Liver (tissue), 9 donors: ENCODE results near the gene KRT31. TPM values are rescaled to one million over a fixed set of nuclear protein-coding genes. Genes with fewer than 3 reads are reported as not detected.

Experiments
- DNase-seq: peaks from one replicate; pipeline ENCODE4 v3.0.0-alpha.2; 2017; ENCODE audit warnings: low spot score
- H3K27ac ChIP-seq, 2 donors: one replicate each; pipeline ENCODE4 v1.7.0; 2013; ENCODE audit warnings: inconsistent platforms in 2 of 2, low read length in 2 of 2, control low read depth in 1 of 2, low read depth in 1 of 2, mild to moderate bottlenecking in 1 of 2
- H3K27me3 ChIP-seq, 4 donors: one replicate each; pipeline versions ENCODE4 v1.6.1 to v1.7.0; 2013; ENCODE audit warnings: low read length in 3 of 4, inconsistent platforms in 1 of 4, mild to moderate bottlenecking in 1 of 4, moderate library complexity in 1 of 4; ENCODE audit not compliant: control insufficient read depth in 4 of 4, insufficient read depth in 4 of 4
- H3K36me3 ChIP-seq, 4 donors: one replicate each; pipeline versions ENCODE4 v1.6.1 to v1.7.0; 2013; ENCODE audit warnings: low read length in 3 of 4, mild to moderate bottlenecking in 3 of 4, low read depth in 1 of 4, moderate library complexity in 1 of 4; ENCODE audit not compliant: control insufficient read depth in 4 of 4, insufficient read depth in 3 of 4
- H3K4me1 ChIP-seq, 4 donors: one replicate each; pipeline versions ENCODE4 v1.6.1 to v1.7.0; 2013; ENCODE audit warnings: low read length in 3 of 4, mild to moderate bottlenecking in 3 of 4, moderate library complexity in 1 of 4; ENCODE audit not compliant: control insufficient read depth in 4 of 4, insufficient read depth in 4 of 4
- H3K4me3 ChIP-seq, 3 donors: one replicate each; pipeline versions ENCODE4 v1.6.1 to v1.7.0; 2013; ENCODE audit warnings: low read length in 3 of 3, control low read depth in 1 of 3, low read depth in 1 of 3, mild to moderate bottlenecking in 1 of 3
- H3K9ac ChIP-seq, 2 donors: one replicate each; pipeline ENCODE4 v1.7.0; 2013; ENCODE audit warnings: low read length in 2 of 2, mild to moderate bottlenecking in 2 of 2, moderate library complexity in 2 of 2, control low read depth in 1 of 2, low read depth in 1 of 2
- H3K9me3 ChIP-seq, 4 donors: one replicate each; pipeline versions ENCODE4 v1.6.1 to v1.7.0; 2013; ENCODE audit warnings: low read length in 3 of 4; ENCODE audit not compliant: control insufficient read depth in 4 of 4
- ATF3 ChIP-seq: IDR thresholded peaks from 2 replicates; pipeline ENCODE4 v1.6.1; 2016; ENCODE audit warnings: antibody characterized with exemption
- CTCF ChIP-seq: fragments of 150-350 bp; IDR thresholded peaks from 2 replicates; pipeline ENCODE4 v1.5.1; 2017; ENCODE audit warnings: improper control_type of control experiment, low read depth, low read length; ENCODE audit not compliant: missing input control
- EGR1 ChIP-seq, 2 donors: IDR thresholded peaks; 2 replicates each; pipeline ENCODE4 v1.6.1; 2016 to 2018; ENCODE audit warnings: antibody characterized with exemption in 2 of 2, low read depth in 2 of 2
- FOXA1 ChIP-seq: IDR thresholded peaks from 2 replicates; pipeline ENCODE4 v1.6.1; 2016; ENCODE audit warnings: antibody characterized with exemption
- FOXA2 ChIP-seq: IDR thresholded peaks from 2 replicates; pipeline ENCODE4 v1.6.1; 2016; ENCODE audit warnings: antibody characterized with exemption
- GABPA ChIP-seq, 2 donors: IDR thresholded peaks in 1 of 2; conservative IDR thresholded peaks in 1 of 2; 2 replicates each; pipeline ENCODE4 v1.6.1; 2016; ENCODE audit warnings: antibody characterized with exemption in 2 of 2, mild to moderate bottlenecking in 1 of 2, moderate library complexity in 1 of 2
- HNF4A ChIP-seq, 2 donors: conservative IDR thresholded peaks; 2 replicates each; pipeline ENCODE4 v1.6.1; 2016; ENCODE audit warnings: antibody characterized with exemption in 2 of 2, mild to moderate bottlenecking in 2 of 2
- HNF4G ChIP-seq: IDR thresholded peaks from 2 replicates; pipeline ENCODE4 v1.6.1; 2016; ENCODE audit warnings: antibody characterized with exemption
- JUND ChIP-seq, 2 donors: IDR thresholded peaks; 2 replicates each; pipeline ENCODE4 v1.6.1; 2016; ENCODE audit warnings: antibody characterized with exemption in 2 of 2
- MAX ChIP-seq: IDR thresholded peaks from 2 replicates; pipeline ENCODE4 v1.6.1; 2016; ENCODE audit warnings: antibody characterized with exemption
- NR2F2 ChIP-seq: IDR thresholded peaks from 2 replicates; pipeline ENCODE4 v1.6.1; 2016; ENCODE audit warnings: antibody characterized with exemption
- RAD21 ChIP-seq, 2 donors: IDR thresholded peaks; 2 replicates each; pipeline ENCODE4 v1.6.1; 2016; ENCODE audit warnings: antibody characterized with exemption in 2 of 2, mild to moderate bottlenecking in 2 of 2
- REST ChIP-seq: IDR thresholded peaks from 2 replicates; pipeline ENCODE4 v1.6.1; 2016; ENCODE audit warnings: antibody characterized with exemption, mild to moderate bottlenecking
- RXRA ChIP-seq, 2 donors: IDR thresholded peaks; 2 replicates each; pipeline ENCODE4 v1.6.1; 2017 to 2018; ENCODE audit warnings: antibody characterized with exemption in 2 of 2, mild to moderate bottlenecking in 1 of 2
- SP1 ChIP-seq: IDR thresholded peaks from 2 replicates; pipeline ENCODE4 v1.6.1; 2018; ENCODE audit warnings: antibody characterized with exemption, mild to moderate bottlenecking
- TAF1 ChIP-seq: conservative IDR thresholded peaks from 2 replicates; pipeline ENCODE4 v1.6.1; 2016; ENCODE audit warnings: antibody characterized with exemption, mild to moderate bottlenecking
- YY1 ChIP-seq: IDR thresholded peaks from 2 replicates; pipeline ENCODE4 v1.6.1; 2016; ENCODE audit warnings: antibody characterized with exemption, mild to moderate bottlenecking
- ZBTB33 ChIP-seq: IDR thresholded peaks from 2 replicates; pipeline ENCODE4 v1.6.1; 2016; ENCODE audit warnings: antibody characterized with exemption
- WGBS: extraction: QIAGEN DNeasy Blood & Tissue Kit; methylation state at CpG from one replicate; pipeline ENCODE4 v1.1.7; 2013; 5-methylcytosine and 5-hydroxymethylcytosine counted together
- polyA plus RNA-seq, 2 donors: library from polyadenylated mRNA; stranded (reverse) in 1 of 2; unstranded in 1 of 2; fragments of 200-250 nt in 1 of 2; fragments of >200 nt in 1 of 2; fragmentation: Nextera tagmentation in 1 of 2; extraction: Ambion mirVana in 1 of 2; gene quantifications; one replicate each; pipeline versions ENCODE4 v1.2.1 to v1.2.3, GENCODE V29; 2013 to 2015
- total RNA-seq, 2 donors: library from RNA; depleted of rRNA; stranded (reverse); fragments of >200 nt; gene quantifications; one replicate each; pipeline ENCODE4 v1.2.3, GENCODE V29; 2014
- donor health status: healthy.
- donor health status: healthy.
- donor health status: healthy.
- donor health status: healthy.
- donor health status: healthy.

Gene KRT31
- total and polyA plus RNA-seq, 4 donors: not detected

- no peak for TF ChIP-seq REST
- no peak for TF ChIP-seq GABPA (IDR thresholded peaks at IDR 0.05 in 1 of 2, conservative IDR thresholded peaks at IDR 0.05 in 1 of 2)
- TF ChIP-seq HNF4G: no peak
- no peak for TF ChIP-seq ATF3
Measured at GRCh38 chr17:41420134-41420533, 22.7 kb upstream of the KRT31 start (continued).

- no peak overlapping the region for H3K27ac ChIP-seq
- 92% methylated on average over 4 of the region's 4 CpGs for WGBS
- DNase-seq: no peak
- H3K4me3 ChIP-seq: no peak overlapping the region
- peaks cover 0 to 17% (median 10%) of the 10 kb centered on the region in 4 donors for H3K4me1 ChIP-seq
- H3K9ac ChIP-seq: no peak overlapping the region
- no peak for TF ChIP-seq JUND (IDR thresholded peaks at IDR 0.05)
- TF ChIP-seq NR2F2: no peak
- no peak for TF ChIP-seq ZBTB33
- no peak for TF ChIP-seq HNF4G
- no peak for TF ChIP-seq REST
- TF ChIP-seq FOXA2: no peak
- TF ChIP-seq YY1: no peak
- no peak for TF ChIP-seq FOXA1
- TF ChIP-seq RXRA (IDR thresholded peaks at IDR 0.05): no peak
- TF ChIP-seq HNF4A (conservative IDR thresholded peaks at IDR 0.05): no peak
- TF ChIP-seq MAX: no peak
- TF ChIP-seq SP1: no peak
- no peak for TF ChIP-seq GABPA (IDR thresholded peaks at IDR 0.05 in 1 of 2, conservative IDR thresholded peaks at IDR 0.05 in 1 of 2)
- TF ChIP-seq EGR1 (IDR thresholded peaks at IDR 0.05; ENCODE audit: low read depth in 2 of 2): no peak
- TF ChIP-seq TAF1: no peak
- TF ChIP-seq CTCF: no peak
- no peak for TF ChIP-seq ATF3
- no peak for TF ChIP-seq RAD21 (IDR thresholded peaks at IDR 0.05)
- no peaks in the 10 kb centered on the region for H3K27me3 ChIP-seq
- H3K36me3 ChIP-seq: no peaks in the 10 kb centered on the region
- no peaks in the 10 kb centered on the region for H3K9me3 ChIP-seq
Measured at GRCh38 chr17:41419716-41420115, 22.3 kb upstream of the KRT31 start.
